ENCODE measurements around the gene HSBP1L1.

The HSBP1L1 gene
- 3.6 to 11.9 (median 11.0) reads per million in 3 donors for total RNA-seq

GRCh38 chr18:79964330-79965118, at the start of gene HSBP1L1:
TSS of gene HSBP1L1 (plus strand) at chr18:79964643. CDS start at chr18:79964736, 93 bp downstream.
- H3K27me3 ChIP-seq (replicated peaks; ENCODE audit: control insufficient read depth, insufficient read depth, low read length, poor library complexity, severe bottlenecking), result no peaks in the 10 kb centered on the region
- no peaks in the 10 kb centered on the region for H3K36me3 ChIP-seq (ENCODE audit: control insufficient read depth, insufficient read depth, low read length)
- H3K4me3 ChIP-seq (ENCODE audit: insufficient read depth, low read depth, low read length, poor library complexity, severe bottlenecking), result peak within 1 kb of the TSS; percentile 62
- H3K27ac ChIP-seq (ENCODE audit: insufficient read depth, low read length, poor library complexity, severe bottlenecking), result peak within 1 kb of the TSS; percentile 51
- peak; percentile 36 to 53 (median 45) for DNase-seq
- H3K4me1 ChIP-seq (ENCODE audit: control insufficient read depth, insufficient read depth, low read length, poor library complexity, severe bottlenecking), result peaks cover 3% of the 10 kb centered on the region
- H3K9me3 ChIP-seq (ENCODE audit: control insufficient read depth, low read length), result no peaks in the 10 kb centered on the region

GRCh38 chr18:79915161-79916127, 49.0 kb upstream of the HSBP1L1 start:
- no peaks in the 10 kb centered on the region for H3K9me3 ChIP-seq (ENCODE audit: control insufficient read depth, low read length)
- DNase-seq, result no peak
- peaks cover 4% of the 10 kb centered on the region for H3K36me3 ChIP-seq (ENCODE audit: control insufficient read depth, insufficient read depth, low read length)
- no peak overlapping the region for H3K27ac ChIP-seq (ENCODE audit: insufficient read depth, low read length, poor library complexity, severe bottlenecking)
- no peak overlapping the region for H3K4me3 ChIP-seq (ENCODE audit: insufficient read depth, low read depth, low read length, poor library complexity, severe bottlenecking)
- H3K27me3 ChIP-seq (replicated peaks; ENCODE audit: control insufficient read depth, insufficient read depth, low read length, poor library complexity, severe bottlenecking), result no peaks in the 10 kb centered on the region
- H3K4me1 ChIP-seq (ENCODE audit: control insufficient read depth, insufficient read depth, low read length, poor library complexity, severe bottlenecking), result no peaks in the 10 kb centered on the region

GRCh38 chr18:79916128-79916494, 48.3 kb upstream of the HSBP1L1 start:
- H3K27ac ChIP-seq (ENCODE audit: insufficient read depth, low read length, poor library complexity, severe bottlenecking), result no peak overlapping the region
- no peak for DNase-seq
- H3K9me3 ChIP-seq (ENCODE audit: control insufficient read depth, low read length), result no peaks in the 10 kb centered on the region
- H3K4me1 ChIP-seq (ENCODE audit: control insufficient read depth, insufficient read depth, low read length, poor library complexity, severe bottlenecking), result no peaks in the 10 kb centered on the region
- H3K4me3 ChIP-seq (ENCODE audit: insufficient read depth, low read depth, low read length, poor library complexity, severe bottlenecking), result no peak overlapping the region
- no peaks in the 10 kb centered on the region for H3K27me3 ChIP-seq (replicated peaks; ENCODE audit: control insufficient read depth, insufficient read depth, low read length, poor library complexity, severe bottlenecking)
- H3K36me3 ChIP-seq (ENCODE audit: control insufficient read depth, insufficient read depth, low read length), result peaks cover 4% of the 10 kb centered on the region

GRCh38 chr18:79916546-79917168, 47.8 kb upstream of the HSBP1L1 start:
- DNase-seq, result no peak
- Histone ChIP-seq H3K9me3 (ENCODE audit: control insufficient read depth, low read length) (no peaks in the 10 kb centered on the region), H3K4me1 (ENCODE audit: control insufficient read depth, insufficient read depth, low read length, poor library complexity, severe bottlenecking) (no peaks in the 10 kb centered on the region), H3K27me3 (replicated peaks; ENCODE audit: control insufficient read depth, insufficient read depth, low read length, poor library complexity, severe bottlenecking) (no peaks in the 10 kb centered on the region), H3K36me3 (ENCODE audit: control insufficient read depth, insufficient read depth, low read length) (peaks cover 4% of the 10 kb centered on the region), H3K27ac (ENCODE audit: insufficient read depth, low read length, poor library complexity, severe bottlenecking) (no peak overlapping the region), H3K4me3 (ENCODE audit: insufficient read depth, low read depth, low read length, poor library complexity, severe bottlenecking) (no peak overlapping the region)

- Histone ChIP-seq H3K4me1 (ENCODE audit: control insufficient read depth, insufficient read depth, low read length, poor library complexity, severe bottlenecking) (no peaks in the 10 kb centered on the region), H3K4me3 (ENCODE audit: insufficient read depth, low read depth, low read length, poor library complexity, severe bottlenecking) (no peak overlapping the region), H3K9me3 (ENCODE audit: control insufficient read depth, low read length) (no peaks in the 10 kb centered on the region), H3K36me3 (ENCODE audit: control insufficient read depth, insufficient read depth, low read length) (peaks cover 4% of the 10 kb centered on the region), H3K27ac (ENCODE audit: insufficient read depth, low read length, poor library complexity, severe bottlenecking) (no peak overlapping the region), H3K27me3 (replicated peaks; ENCODE audit: control insufficient read depth, insufficient read depth, low read length, poor library complexity, severe bottlenecking) (no peaks in the 10 kb centered on the region)
- DNase-seq, result no peak
Measured at GRCh38 chr18:79917169-79917852, 47.1 kb upstream of the HSBP1L1 start.

GRCh38 chr18:79917853-79918614, 46.4 kb upstream of the HSBP1L1 start:
- Histone ChIP-seq H3K27me3 (replicated peaks; ENCODE audit: control insufficient read depth, insufficient read depth, low read length, poor library complexity, severe bottlenecking) (no peaks in the 10 kb centered on the region), H3K9me3 (ENCODE audit: control insufficient read depth, low read length) (no peaks in the 10 kb centered on the region), H3K27ac (ENCODE audit: insufficient read depth, low read length, poor library complexity, severe bottlenecking) (no peak overlapping the region), H3K36me3 (ENCODE audit: control insufficient read depth, insufficient read depth, low read length) (peaks cover 4% of the 10 kb centered on the region), H3K4me1 (ENCODE audit: control insufficient read depth, insufficient read depth, low read length, poor library complexity, severe bottlenecking) (no peaks in the 10 kb centered on the region), H3K4me3 (ENCODE audit: insufficient read depth, low read depth, low read length, poor library complexity, severe bottlenecking) (no peak overlapping the region)
- no peak for DNase-seq

GRCh38 chr18:79918615-79919011, 45.8 kb upstream of the HSBP1L1 start:
- no peak for DNase-seq
- Histone ChIP-seq H3K36me3 (ENCODE audit: control insufficient read depth, insufficient read depth, low read length) (peaks cover 7% of the 10 kb centered on the region), H3K9me3 (ENCODE audit: control insufficient read depth, low read length) (no peaks in the 10 kb centered on the region), H3K4me1 (ENCODE audit: control insufficient read depth, insufficient read depth, low read length, poor library complexity, severe bottlenecking) (no peaks in the 10 kb centered on the region), H3K27me3 (replicated peaks; ENCODE audit: control insufficient read depth, insufficient read depth, low read length, poor library complexity, severe bottlenecking) (no peaks in the 10 kb centered on the region), H3K4me3 (ENCODE audit: insufficient read depth, low read depth, low read length, poor library complexity, severe bottlenecking) (no peak overlapping the region), H3K27ac (ENCODE audit: insufficient read depth, low read length, poor library complexity, severe bottlenecking) (no peak overlapping the region)

- Histone ChIP-seq H3K4me3 (ENCODE audit: insufficient read depth, low read depth, low read length, poor library complexity, severe bottlenecking) (no peak overlapping the region), H3K9me3 (ENCODE audit: control insufficient read depth, low read length) (no peaks in the 10 kb centered on the region), H3K36me3 (ENCODE audit: control insufficient read depth, insufficient read depth, low read length) (peaks cover 8% of the 10 kb centered on the region), H3K4me1 (ENCODE audit: control insufficient read depth, insufficient read depth, low read length, poor library complexity, severe bottlenecking) (no peaks in the 10 kb centered on the region), H3K27me3 (replicated peaks; ENCODE audit: control insufficient read depth, insufficient read depth, low read length, poor library complexity, severe bottlenecking) (no peaks in the 10 kb centered on the region), H3K27ac (ENCODE audit: insufficient read depth, low read length, poor library complexity, severe bottlenecking) (no peak overlapping the region)
- DNase-seq, result no peak
Measured at GRCh38 chr18:79919089-79919488, 45.4 kb upstream of the HSBP1L1 start.
